Loucy (cell line): ENCODE results near the gene SEMG2.

Source experiments
- H2AFZ ChIP-seq: fragments of 200-600 bp; sonication (generic); 2 replicates; pipeline ENCODE4 v1.6.0; 2016; ENCODE audit warnings: antibody characterized with exemption, mild to moderate bottlenecking, low read length, moderate library complexity
- H3F3A ChIP-seq: fragments of 200-600 bp; 2 replicates; pipeline ENCODE4 v1.6.0; 2016; ENCODE audit warnings: antibody characterized with exemption, low read depth, mild to moderate bottlenecking
- H3K27me3 ChIP-seq: fragments of 200-600 bp; sonication (generic); 2 replicates; pipeline ENCODE4 v1.6.1; 2014; ENCODE audit warnings: low read length, mild to moderate bottlenecking; ENCODE audit not compliant: insufficient read depth, poor library complexity, severe bottlenecking
- H3K36me3 ChIP-seq: fragments of 200-600 bp; sonication (generic); 2 replicates; pipeline ENCODE4 v1.6.1; 2016; ENCODE audit warnings: low read length; ENCODE audit not compliant: insufficient read depth
- H3K4me1 ChIP-seq: fragments of 200-600 bp; sonication (generic); 2 replicates; pipeline ENCODE4 v1.5.1; 2014; ENCODE audit warnings: low read length, mild to moderate bottlenecking; ENCODE audit not compliant: insufficient read depth, poor library complexity, severe bottlenecking
- H3K4me2 ChIP-seq: fragments of 200-600 bp; sonication (generic); 2 replicates; pipeline ENCODE4 v1.6.0; 2014; ENCODE audit warnings: antibody characterized with exemption, low read length, low read depth, mild to moderate bottlenecking; ENCODE audit not compliant: poor library complexity, severe bottlenecking
- H3K4me3 ChIP-seq: fragments of 200-600 bp; sonication (generic); 2 replicates; pipeline ENCODE4 v1.5.1; 2014; ENCODE audit warnings: low read length, mild to moderate bottlenecking, mixed read lengths; ENCODE audit not compliant: poor library complexity, severe bottlenecking
- H3K79me2 ChIP-seq: fragments of 200-600 bp; sonication (generic); 2 replicates; pipeline ENCODE4 v1.6.1; 2014; ENCODE audit warnings: low read length; ENCODE audit not compliant: insufficient read depth
- H3K9ac ChIP-seq: fragments of 200-600 bp; sonication (generic); 2 replicates; pipeline ENCODE4 v1.6.0; 2014; ENCODE audit warnings: mild to moderate bottlenecking, low read depth, low read length, moderate library complexity; ENCODE audit not compliant: poor library complexity, severe bottlenecking
- H3K9me2 ChIP-seq: fragments of 200-600 bp; sonication (generic); replicated peaks from 2 replicates; pipeline ENCODE4 v1.6.1; 2016; ENCODE audit warnings: low read depth, low read length, mixed read lengths
- H3K9me3 ChIP-seq: fragments of 200-600 bp; sonication (generic); 2 replicates; pipeline ENCODE4 v1.6.1; 2014; ENCODE audit warnings: mild to moderate bottlenecking, antibody characterized with exemption, low read length, low read depth; ENCODE audit not compliant: insufficient read depth
- H4K20me1 ChIP-seq: fragments of 200-600 bp; sonication (generic); 2 replicates; pipeline ENCODE4 v1.6.0; 2014; ENCODE audit warnings: antibody characterized with exemption, low read length, mild to moderate bottlenecking; ENCODE audit not compliant: insufficient read depth, poor library complexity, severe bottlenecking
- EZH2phosphoT487 ChIP-seq: fragments of 200-600 bp; IDR thresholded peaks from 2 replicates; pipeline ENCODE4 v1.6.1; 2018; ENCODE audit warnings: antibody characterized with exemption, mild to moderate bottlenecking, moderate library complexity, borderline replicate concordance
- TF ChIP-seq, protein P1 (sequence below): fragments of 200-600 bp; sonication (generic); conservative IDR thresholded peaks from 2 replicates; pipeline ENCODE4 v1.5.1; 2014; ENCODE audit warnings: mild to moderate bottlenecking, antibody characterized with exemption, low read length

The SEMG2 gene

DNA sequence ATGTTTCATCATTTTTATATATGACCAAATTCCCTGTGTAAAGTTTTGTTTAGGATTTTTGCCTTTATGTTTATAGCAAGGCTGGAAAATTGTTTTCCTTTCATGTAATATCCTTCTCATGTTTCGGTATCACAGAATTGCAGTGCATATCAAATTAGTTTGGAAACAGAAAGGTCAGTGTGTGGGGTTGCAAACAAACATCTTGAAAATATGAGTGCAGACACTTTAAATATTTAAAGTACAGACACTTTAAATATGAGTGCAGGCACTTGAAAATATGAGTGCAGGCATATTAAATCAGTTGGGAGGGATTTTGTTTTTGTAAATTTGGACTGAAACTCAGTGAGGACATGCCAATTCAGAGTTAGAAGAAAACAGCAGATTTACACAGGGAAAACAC, 26.7 kb downstream of the SEMG2 start:
- no peaks in the 10 kb centered on the region for H3K9me2 ChIP-seq
- no peak overlapping the region for H3K4me2 ChIP-seq
- H3K36me3 ChIP-seq: no peaks in the 10 kb centered on the region
- no peaks in the 10 kb centered on the region for H3K79me2 ChIP-seq
- H4K20me1 ChIP-seq: no peaks in the 10 kb centered on the region
- peaks cover 7% of the 10 kb centered on the region for H3K27me3 ChIP-seq
- no peaks in the 10 kb centered on the region for H3K4me1 ChIP-seq
- H3K4me3 ChIP-seq: no peak overlapping the region
- H2AFZ ChIP-seq: no peak overlapping the region
- no peaks in the 10 kb centered on the region for H3K9me3 ChIP-seq
- no peak overlapping the region for H3K9ac ChIP-seq
- H3F3A ChIP-seq: no peaks in the 10 kb centered on the region
- TF ChIP-seq, protein P1, sequence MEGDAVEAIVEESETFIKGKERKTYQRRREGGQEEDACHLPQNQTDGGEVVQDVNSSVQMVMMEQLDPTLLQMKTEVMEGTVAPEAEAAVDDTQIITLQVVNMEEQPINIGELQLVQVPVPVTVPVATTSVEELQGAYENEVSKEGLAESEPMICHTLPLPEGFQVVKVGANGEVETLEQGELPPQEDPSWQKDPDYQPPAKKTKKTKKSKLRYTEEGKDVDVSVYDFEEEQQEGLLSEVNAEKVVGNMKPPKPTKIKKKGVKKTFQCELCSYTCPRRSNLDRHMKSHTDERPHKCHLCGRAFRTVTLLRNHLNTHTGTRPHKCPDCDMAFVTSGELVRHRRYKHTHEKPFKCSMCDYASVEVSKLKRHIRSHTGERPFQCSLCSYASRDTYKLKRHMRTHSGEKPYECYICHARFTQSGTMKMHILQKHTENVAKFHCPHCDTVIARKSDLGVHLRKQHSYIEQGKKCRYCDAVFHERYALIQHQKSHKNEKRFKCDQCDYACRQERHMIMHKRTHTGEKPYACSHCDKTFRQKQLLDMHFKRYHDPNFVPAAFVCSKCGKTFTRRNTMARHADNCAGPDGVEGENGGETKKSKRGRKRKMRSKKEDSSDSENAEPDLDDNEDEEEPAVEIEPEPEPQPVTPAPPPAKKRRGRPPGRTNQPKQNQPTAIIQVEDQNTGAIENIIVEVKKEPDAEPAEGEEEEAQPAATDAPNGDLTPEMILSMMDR: no peak
- TF ChIP-seq EZH2phosphoT487: no peak

DNA sequence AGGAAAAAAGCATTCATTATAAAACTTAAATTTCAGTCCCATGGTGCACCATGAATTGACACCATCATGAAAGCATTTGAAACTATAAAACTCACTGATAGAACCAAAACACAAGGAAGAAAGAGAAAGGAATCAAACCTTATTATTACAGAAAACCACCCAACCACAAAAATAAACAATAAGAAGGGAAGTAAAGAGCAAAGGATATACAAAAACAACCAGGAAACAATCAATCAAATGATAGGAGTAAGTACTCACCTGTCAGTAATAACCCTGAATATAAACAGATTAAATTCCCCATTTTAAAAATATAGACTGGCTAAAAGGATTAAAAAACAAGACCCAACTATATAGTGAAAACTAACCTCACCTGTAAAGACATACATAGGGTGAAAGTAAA, 27.4 kb downstream of the SEMG2 start:
- H3K4me3 ChIP-seq: no peak overlapping the region
- H3K27me3 ChIP-seq: peaks cover 7% of the 10 kb centered on the region
- H3K36me3 ChIP-seq: no peaks in the 10 kb centered on the region
- no peaks in the 10 kb centered on the region for H3K9me2 ChIP-seq
- no peaks in the 10 kb centered on the region for H4K20me1 ChIP-seq
- H3K4me1 ChIP-seq: no peaks in the 10 kb centered on the region
- TF ChIP-seq EZH2phosphoT487: no peak
- TF ChIP-seq, protein P1: no peak
- no peaks in the 10 kb centered on the region for H3F3A ChIP-seq
- no peak overlapping the region for H3K9ac ChIP-seq
- no peaks in the 10 kb centered on the region for H3K9me3 ChIP-seq
- no peak overlapping the region for H3K4me2 ChIP-seq
- H2AFZ ChIP-seq: no peak overlapping the region
- no peaks in the 10 kb centered on the region for H3K79me2 ChIP-seq

DNA sequence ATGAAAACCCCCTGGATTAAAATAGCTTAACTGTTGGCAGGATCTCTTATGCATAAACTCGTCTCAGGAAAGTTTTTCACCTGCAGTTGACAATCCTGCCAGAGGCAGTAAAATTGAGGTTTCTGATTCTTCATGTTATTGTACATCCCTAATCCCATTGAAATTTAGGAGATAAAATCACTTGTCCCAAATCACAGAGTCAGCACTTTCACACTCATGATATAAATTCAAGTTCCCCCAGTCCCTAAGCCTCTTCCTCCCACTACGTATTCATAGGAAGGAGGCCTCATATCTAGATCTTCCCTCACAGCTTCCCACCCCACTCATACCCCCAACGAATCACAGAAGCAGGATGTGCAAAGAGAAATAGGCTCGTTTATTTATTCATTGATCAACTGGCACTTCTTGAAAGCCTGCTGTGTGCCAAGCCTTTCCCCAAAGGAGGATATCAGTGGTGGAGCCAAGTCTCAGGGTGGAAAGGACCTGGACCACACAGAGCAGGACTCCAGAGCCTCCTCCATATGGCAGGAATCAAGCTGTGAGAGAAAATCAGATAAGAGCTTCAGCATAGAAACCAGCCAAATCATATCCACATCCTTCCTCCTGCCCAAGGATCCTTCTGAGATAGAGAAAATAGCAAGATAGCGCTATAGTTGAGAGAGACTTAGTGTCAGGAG, 30.8 kb downstream of the SEMG2 start:
- H3K9me3 ChIP-seq: no peaks in the 10 kb centered on the region
- H2AFZ ChIP-seq: no peak overlapping the region
- H3K36me3 ChIP-seq: no peaks in the 10 kb centered on the region
- H3K27me3 ChIP-seq: no peaks in the 10 kb centered on the region
- no peaks in the 10 kb centered on the region for H3K9me2 ChIP-seq
- no peaks in the 10 kb centered on the region for H3K4me1 ChIP-seq
- no peak overlapping the region for H3K4me2 ChIP-seq
- H4K20me1 ChIP-seq: no peaks in the 10 kb centered on the region
- no peak for TF ChIP-seq EZH2phosphoT487
- TF ChIP-seq, protein P1: no peak
- H3K79me2 ChIP-seq: no peaks in the 10 kb centered on the region
- no peaks in the 10 kb centered on the region for H3F3A ChIP-seq
- H3K9ac ChIP-seq: no peak overlapping the region
- H3K4me3 ChIP-seq: no peak overlapping the region
